ENCODE data around the gene UMPS. TPM values are rescaled to one million over a fixed set of nuclear protein-coding genes. Genes with fewer than 3 reads are reported as not detected.

Gene UMPS
- total RNA-seq, 4 donors from 2014 or later, result 15.6 to 28.4 (median 23.0) TPM

DNA sequence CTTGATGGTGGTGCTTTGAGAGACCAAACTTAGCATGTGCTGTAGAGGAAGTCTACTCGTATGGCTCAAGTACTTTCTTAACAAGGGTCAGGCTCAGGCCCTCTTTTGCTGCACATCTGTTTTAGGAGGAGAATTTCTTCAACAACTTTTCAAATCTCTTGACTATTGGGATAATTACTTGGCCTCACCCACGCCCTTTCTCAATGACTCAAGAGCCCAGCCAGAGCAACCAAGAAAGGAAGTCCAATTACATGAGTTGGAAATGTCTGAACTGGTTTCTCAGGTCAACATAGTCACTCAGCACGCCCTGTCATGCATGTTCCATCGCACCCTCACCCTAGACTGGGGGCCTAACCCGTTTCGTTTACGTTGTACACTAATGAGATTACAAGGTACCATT is 44.8 kb upstream of the UMPS start:
- H3K4me3 ChIP-seq, result no peak overlapping the region
- H3K36me3 ChIP-seq, result no peaks in the 10 kb centered on the region
- no peak for TF ChIP-seq POLR2A (IDR thresholded peaks at IDR 0.05)
- TF ChIP-seq, protein P1, sequence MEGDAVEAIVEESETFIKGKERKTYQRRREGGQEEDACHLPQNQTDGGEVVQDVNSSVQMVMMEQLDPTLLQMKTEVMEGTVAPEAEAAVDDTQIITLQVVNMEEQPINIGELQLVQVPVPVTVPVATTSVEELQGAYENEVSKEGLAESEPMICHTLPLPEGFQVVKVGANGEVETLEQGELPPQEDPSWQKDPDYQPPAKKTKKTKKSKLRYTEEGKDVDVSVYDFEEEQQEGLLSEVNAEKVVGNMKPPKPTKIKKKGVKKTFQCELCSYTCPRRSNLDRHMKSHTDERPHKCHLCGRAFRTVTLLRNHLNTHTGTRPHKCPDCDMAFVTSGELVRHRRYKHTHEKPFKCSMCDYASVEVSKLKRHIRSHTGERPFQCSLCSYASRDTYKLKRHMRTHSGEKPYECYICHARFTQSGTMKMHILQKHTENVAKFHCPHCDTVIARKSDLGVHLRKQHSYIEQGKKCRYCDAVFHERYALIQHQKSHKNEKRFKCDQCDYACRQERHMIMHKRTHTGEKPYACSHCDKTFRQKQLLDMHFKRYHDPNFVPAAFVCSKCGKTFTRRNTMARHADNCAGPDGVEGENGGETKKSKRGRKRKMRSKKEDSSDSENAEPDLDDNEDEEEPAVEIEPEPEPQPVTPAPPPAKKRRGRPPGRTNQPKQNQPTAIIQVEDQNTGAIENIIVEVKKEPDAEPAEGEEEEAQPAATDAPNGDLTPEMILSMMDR (IDR thresholded peaks at IDR 0.05), result no peak
- DNase-seq, result no peak
- H3K27me3 ChIP-seq, result no peaks in the 10 kb centered on the region
- H3K9me3 ChIP-seq, result no peaks in the 10 kb centered on the region
- H3K4me1 ChIP-seq, result no peaks in the 10 kb centered on the region
- H3K27ac ChIP-seq, result no peak overlapping the region

DNA sequence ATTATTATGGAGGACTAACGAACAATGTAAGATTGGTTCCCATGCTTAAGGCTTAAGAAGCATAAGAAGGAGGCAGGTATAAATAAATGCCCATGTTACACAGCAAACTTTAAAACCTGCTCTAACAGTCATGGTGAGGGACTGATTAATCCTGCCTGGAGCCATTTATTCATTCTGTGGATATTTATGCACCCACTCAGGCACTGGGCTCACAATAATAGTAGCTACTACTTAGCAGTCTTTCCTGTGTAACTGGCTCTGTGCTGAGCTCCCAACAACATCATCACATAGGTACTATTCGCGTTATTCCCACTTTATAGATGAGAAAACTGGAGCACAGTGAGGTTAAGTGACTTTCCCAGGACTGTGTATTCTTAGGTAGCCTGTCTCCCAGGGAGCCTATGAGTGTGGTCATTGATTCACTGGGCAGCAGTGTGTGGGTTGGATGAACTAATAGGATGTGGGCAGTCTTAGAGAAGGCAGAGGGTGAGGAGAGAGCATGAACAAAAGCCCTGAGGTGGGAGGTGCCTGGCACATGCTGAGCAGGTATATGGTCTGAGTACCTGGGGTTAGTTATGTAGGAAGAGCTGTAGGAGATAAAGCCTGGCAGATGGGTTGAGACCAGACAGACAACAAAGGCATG is 44.1 kb upstream of the UMPS start:
- no peaks in the 10 kb centered on the region for H3K9me3 ChIP-seq
- no peak overlapping the region for H3K27ac ChIP-seq
- TF ChIP-seq, protein P1 (IDR thresholded peaks at IDR 0.05), result no peak
- TF ChIP-seq POLR2A (IDR thresholded peaks at IDR 0.05), result no peak
- H3K4me1 ChIP-seq, result no peaks in the 10 kb centered on the region
- H3K36me3 ChIP-seq, result no peaks in the 10 kb centered on the region
- no peak overlapping the region for H3K4me3 ChIP-seq
- DNase-seq, result no peak
- H3K27me3 ChIP-seq, result no peaks in the 10 kb centered on the region

DNA sequence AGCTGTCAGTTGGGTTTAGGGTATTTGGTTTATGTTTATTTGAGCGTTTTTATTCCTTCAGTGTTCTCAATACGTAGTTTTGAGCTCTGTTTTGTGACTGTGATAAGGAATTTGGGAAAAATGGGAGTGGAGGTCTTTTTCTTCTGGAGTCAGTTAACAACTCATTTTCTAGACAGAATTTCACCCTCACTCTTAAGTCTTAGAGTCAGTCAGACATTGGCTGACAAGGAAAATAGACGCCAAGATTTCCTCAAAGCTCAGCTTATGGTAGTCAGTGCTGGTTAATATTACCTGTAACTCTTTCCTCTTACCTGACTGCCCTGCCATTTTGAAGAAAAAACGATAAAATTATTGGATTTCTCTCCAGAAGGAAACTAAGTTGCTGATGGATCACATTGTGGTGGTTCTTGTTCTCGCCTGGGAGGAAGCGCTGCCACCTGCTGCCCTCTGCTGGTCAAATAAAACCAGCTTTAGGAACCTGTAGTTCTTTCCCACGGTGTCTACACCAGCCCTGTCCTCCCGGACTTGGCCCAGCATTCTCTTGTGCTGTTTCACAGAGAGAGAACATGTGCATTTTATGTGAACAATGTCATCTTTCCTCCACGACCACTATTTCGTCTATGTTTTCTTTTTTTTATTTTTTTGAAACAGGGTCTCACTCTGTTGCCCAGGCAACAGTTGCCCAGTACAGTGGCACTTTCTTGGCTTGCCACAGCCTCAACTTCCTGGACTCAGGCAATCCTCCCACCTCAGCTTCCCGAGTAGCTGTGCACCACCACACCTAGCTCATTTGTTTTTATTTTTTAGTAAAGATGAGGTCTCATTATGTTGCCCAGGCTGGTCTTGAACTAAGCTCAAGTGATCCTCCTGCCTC is 41.4 kb upstream of the UMPS start:
- no peak overlapping the region for H3K27ac ChIP-seq

DNA sequence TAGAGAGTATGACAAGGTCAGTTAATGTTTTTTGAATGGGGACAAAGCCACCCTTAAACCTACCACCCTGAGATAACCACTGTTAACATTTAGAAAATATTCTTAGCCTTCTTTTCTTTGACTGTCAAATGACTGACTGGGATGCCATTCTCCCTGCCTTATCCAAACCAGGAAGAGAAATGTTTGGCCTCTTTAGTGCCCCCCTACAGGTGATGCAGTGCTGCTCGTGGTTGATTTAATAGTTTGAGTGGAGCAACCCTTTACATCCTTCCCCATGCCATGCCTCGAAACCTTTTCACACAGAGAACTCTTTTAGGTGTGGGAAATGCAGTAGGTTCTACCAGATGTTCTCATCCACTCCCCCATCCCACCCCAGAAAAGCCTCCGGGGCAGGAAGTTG is 38.7 kb upstream of the UMPS start:
- no peaks in the 10 kb centered on the region for H3K4me1 ChIP-seq
- no peaks in the 10 kb centered on the region for H3K9me3 ChIP-seq
- no peak for DNase-seq
- no peak overlapping the region for H3K4me3 ChIP-seq
- no peaks in the 10 kb centered on the region for H3K27me3 ChIP-seq
- H3K27ac ChIP-seq, result no peak overlapping the region
- TF ChIP-seq, protein P1 (IDR thresholded peaks at IDR 0.05), result no peak
- no peak for TF ChIP-seq POLR2A (IDR thresholded peaks at IDR 0.05)
- no peaks in the 10 kb centered on the region for H3K36me3 ChIP-seq

More for the DNA sequence above, 41.4 kb upstream of the UMPS start:
- H3K27me3 ChIP-seq, result no peaks in the 10 kb centered on the region
- TF ChIP-seq POLR2A (IDR thresholded peaks at IDR 0.05), result no peak
- TF ChIP-seq, protein P1 (IDR thresholded peaks at IDR 0.05), result peak; percentile 16 to 86 (median 79)
- DNase-seq, result peak; percentile 53 to 91 (median 80)
- no peaks in the 10 kb centered on the region for H3K4me1 ChIP-seq
- no peaks in the 10 kb centered on the region for H3K36me3 ChIP-seq
- H3K9me3 ChIP-seq, result no peaks in the 10 kb centered on the region
- no peak overlapping the region for H3K4me3 ChIP-seq

DNA sequence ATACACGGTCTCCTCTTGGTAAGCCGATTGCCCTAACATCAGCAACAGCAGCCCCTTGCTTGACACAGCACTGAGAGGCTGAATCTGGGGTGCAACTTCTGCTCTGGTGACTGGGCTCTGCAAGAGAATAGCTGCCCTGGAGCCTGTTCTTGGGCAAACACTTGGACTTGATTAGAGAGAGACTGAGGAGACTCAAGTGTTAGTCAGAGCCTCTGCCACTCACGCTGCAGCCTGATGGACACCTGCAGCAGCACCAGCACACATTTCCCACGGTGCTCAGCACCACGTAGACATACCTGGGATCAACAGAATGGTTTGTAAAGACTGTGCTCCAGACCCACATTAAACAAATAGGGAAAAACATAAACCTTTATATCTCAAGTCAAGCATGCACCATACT is 35.8 kb upstream of the UMPS start:
- no peak overlapping the region for H3K4me3 ChIP-seq
- no peak for DNase-seq
- no peaks in the 10 kb centered on the region for H3K36me3 ChIP-seq
- no peak for TF ChIP-seq POLR2A (IDR thresholded peaks at IDR 0.05)
- TF ChIP-seq, protein P1 (IDR thresholded peaks at IDR 0.05), result no peak
- peaks cover 0 to 5% (median 0%) of the 10 kb centered on the region in 4 donors for H3K4me1 ChIP-seq
- H3K9me3 ChIP-seq, result no peaks in the 10 kb centered on the region
- H3K27me3 ChIP-seq, result no peaks in the 10 kb centered on the region
- no peak overlapping the region for H3K27ac ChIP-seq

Data from Peyer's patch (tissue), 4 donors.